ENCODE data around the gene BEST3. TPM values are rescaled to one million over a fixed set of nuclear protein-coding genes. Genes with fewer than 3 reads are reported as not detected.

Gene BEST3
- total and polyA plus RNA-seq, 2 experiments from 2014 or later: not detected

DNA sequence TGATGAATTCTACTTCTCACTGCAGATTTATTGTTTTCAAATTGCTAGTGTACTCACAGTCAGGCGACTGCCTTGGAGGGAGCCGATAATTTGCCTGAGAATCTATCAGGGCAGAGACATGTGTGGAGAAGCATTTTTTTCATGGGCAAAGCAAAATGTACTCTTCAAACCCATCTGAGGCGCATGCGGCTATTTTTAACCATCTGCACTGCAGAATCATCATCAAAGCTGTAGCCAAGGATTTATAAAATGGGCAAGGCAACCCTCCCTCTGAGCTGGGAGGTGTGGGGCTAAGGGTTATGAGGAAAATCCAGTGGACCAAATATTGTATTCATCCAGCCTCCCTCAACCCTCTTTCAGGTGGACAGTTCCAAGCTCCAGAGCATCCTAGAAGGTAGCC, 37.7 kb downstream of the BEST3 start:
- Histone ChIP-seq H3K4me3 (no peak overlapping the region), H3F3A (replicated peaks; ENCODE audit: low read depth) (no peaks in the 10 kb centered on the region), H3K27ac (ENCODE audit: low read depth) (no peak overlapping the region), H3K27me3 (ENCODE audit: insufficient read depth) (no peaks in the 10 kb centered on the region), H3K4me1 (ENCODE audit: insufficient read depth) (no peaks in the 10 kb centered on the region), H3K36me3 (ENCODE audit: insufficient read depth) (no peaks in the 10 kb centered on the region), H3K79me2 (replicated peaks; ENCODE audit: insufficient read depth) (no peaks in the 10 kb centered on the region), H4K20me1 (replicated peaks; ENCODE audit: insufficient read depth) (no peaks in the 10 kb centered on the region), H3K4me2 (no peak overlapping the region), H2AFZ (0 out of 2 replicates have a peak overlapping the region, but pooled peaks have one; percentile 12), H3K9me2 (ENCODE audit: insufficient read depth) (no peaks in the 10 kb centered on the region)
- no peaks in the 10 kb centered on the region for H3K36me3 Mint-ChIP-seq (ENCODE audit: low read depth)
- no peaks in the 10 kb centered on the region for H3K9me3 Mint-ChIP-seq
- H3K4me3 Mint-ChIP-seq: no peak overlapping the region
- ATAC-seq (no peak), DNase-seq (ENCODE audit: low spot score) (no peak)
- H3K27me3 Mint-ChIP-seq (ENCODE audit: insufficient read depth, low read depth, poor library complexity): no peaks in the 10 kb centered on the region
- TF ChIP-seq, protein P1, sequence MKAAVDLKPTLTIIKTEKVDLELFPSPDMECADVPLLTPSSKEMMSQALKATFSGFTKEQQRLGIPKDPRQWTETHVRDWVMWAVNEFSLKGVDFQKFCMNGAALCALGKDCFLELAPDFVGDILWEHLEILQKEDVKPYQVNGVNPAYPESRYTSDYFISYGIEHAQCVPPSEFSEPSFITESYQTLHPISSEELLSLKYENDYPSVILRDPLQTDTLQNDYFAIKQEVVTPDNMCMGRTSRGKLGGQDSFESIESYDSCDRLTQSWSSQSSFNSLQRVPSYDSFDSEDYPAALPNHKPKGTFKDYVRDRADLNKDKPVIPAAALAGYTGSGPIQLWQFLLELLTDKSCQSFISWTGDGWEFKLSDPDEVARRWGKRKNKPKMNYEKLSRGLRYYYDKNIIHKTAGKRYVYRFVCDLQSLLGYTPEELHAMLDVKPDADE (IDR thresholded peaks at IDR 0.05): no peak
- no peak overlapping the region for H3K27ac Mint-ChIP-seq
- peaks cover 2% of the 10 kb centered on the region; the same call in 1 of the 3 replicates for H3K4me1 Mint-ChIP-seq

DNA sequence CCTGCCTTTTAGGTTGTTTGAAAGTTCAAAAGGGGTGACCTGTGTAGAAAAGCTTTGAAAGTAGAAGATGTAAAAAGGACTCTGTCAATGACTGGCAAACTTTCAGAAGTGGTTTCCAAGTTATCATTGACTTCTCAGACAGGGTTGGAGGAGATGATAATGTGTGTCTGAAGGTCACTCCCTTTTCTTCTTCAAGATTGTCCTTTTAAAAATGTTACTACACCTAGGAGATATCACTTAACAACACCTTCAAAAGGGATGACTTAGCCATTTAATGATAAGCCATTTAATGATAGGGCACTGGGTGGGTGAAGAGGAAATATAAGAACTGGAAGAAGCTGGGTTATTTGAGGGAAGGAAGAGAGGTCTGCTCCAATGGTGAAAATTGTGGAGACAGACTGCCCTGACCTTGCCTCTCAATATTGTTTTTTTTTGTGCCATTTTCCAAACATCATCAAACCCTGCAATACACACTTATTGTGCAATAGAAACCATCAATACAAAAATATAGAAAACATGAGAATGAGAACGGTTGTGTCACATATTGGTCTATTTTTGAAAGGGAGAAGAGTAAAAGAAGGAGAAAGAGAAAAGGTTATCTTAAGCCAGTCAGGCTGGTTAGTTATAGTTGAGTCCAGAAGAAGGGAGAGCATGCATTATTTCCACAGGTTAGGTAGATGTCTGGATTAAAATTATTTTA, 38.8 kb downstream of the BEST3 start:
- no peak overlapping the region for H3K4me3 ChIP-seq
- no peak for ATAC-seq
- H3K4me1 Mint-ChIP-seq: peaks cover 2% of the 10 kb centered on the region; the same call in 1 of the 3 replicates
- TF ChIP-seq, protein P2, sequence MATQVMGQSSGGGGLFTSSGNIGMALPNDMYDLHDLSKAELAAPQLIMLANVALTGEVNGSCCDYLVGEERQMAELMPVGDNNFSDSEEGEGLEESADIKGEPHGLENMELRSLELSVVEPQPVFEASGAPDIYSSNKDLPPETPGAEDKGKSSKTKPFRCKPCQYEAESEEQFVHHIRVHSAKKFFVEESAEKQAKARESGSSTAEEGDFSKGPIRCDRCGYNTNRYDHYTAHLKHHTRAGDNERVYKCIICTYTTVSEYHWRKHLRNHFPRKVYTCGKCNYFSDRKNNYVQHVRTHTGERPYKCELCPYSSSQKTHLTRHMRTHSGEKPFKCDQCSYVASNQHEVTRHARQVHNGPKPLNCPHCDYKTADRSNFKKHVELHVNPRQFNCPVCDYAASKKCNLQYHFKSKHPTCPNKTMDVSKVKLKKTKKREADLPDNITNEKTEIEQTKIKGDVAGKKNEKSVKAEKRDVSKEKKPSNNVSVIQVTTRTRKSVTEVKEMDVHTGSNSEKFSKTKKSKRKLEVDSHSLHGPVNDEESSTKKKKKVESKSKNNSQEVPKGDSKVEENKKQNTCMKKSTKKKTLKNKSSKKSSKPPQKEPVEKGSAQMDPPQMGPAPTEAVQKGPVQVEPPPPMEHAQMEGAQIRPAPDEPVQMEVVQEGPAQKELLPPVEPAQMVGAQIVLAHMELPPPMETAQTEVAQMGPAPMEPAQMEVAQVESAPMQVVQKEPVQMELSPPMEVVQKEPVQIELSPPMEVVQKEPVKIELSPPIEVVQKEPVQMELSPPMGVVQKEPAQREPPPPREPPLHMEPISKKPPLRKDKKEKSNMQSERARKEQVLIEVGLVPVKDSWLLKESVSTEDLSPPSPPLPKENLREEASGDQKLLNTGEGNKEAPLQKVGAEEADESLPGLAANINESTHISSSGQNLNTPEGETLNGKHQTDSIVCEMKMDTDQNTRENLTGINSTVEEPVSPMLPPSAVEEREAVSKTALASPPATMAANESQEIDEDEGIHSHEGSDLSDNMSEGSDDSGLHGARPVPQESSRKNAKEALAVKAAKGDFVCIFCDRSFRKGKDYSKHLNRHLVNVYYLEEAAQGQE (IDR thresholded peaks at IDR 0.05; ENCODE audit: unreplicated experiment): no peak
- TF ChIP-seq EZH2phosphoT487 (IDR thresholded peaks at IDR 0.05; ENCODE audit: unreplicated experiment) (no peak), ZNF331 (CRISPR knock-in tag; IDR thresholded peaks at IDR 0.05; ENCODE audit: low read depth) (no peak), NANOG (IDR thresholded peaks at IDR 0.05; ENCODE audit: borderline replicate concordance) (no peak), ZNF114 (CRISPR knock-in tag; IDR thresholded peaks at IDR 0.05) (no peak), EZH2 (IDR thresholded peaks at IDR 0.05; ENCODE audit: low read depth, unreplicated experiment) (no peak), CREB1 (CRISPR knock-in tag; IDR thresholded peaks at IDR 0.05; ENCODE audit: low read depth) (no peak), JUNB (IDR thresholded peaks at IDR 0.05; ENCODE audit: unreplicated experiment) (no peak), STAT1 (IDR thresholded peaks at IDR 0.05; ENCODE audit: unreplicated experiment) (no peak), POLR2AphosphoS5 (IDR thresholded peaks at IDR 0.05; ENCODE audit: low read depth) (no peak)
- TF ChIP-seq, protein P1 (IDR thresholded peaks at IDR 0.05): no peak
- TF ChIP-seq, protein P3, sequence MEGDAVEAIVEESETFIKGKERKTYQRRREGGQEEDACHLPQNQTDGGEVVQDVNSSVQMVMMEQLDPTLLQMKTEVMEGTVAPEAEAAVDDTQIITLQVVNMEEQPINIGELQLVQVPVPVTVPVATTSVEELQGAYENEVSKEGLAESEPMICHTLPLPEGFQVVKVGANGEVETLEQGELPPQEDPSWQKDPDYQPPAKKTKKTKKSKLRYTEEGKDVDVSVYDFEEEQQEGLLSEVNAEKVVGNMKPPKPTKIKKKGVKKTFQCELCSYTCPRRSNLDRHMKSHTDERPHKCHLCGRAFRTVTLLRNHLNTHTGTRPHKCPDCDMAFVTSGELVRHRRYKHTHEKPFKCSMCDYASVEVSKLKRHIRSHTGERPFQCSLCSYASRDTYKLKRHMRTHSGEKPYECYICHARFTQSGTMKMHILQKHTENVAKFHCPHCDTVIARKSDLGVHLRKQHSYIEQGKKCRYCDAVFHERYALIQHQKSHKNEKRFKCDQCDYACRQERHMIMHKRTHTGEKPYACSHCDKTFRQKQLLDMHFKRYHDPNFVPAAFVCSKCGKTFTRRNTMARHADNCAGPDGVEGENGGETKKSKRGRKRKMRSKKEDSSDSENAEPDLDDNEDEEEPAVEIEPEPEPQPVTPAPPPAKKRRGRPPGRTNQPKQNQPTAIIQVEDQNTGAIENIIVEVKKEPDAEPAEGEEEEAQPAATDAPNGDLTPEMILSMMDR (conservative IDR thresholded peaks at IDR 0.05; ENCODE audit: low read depth in 2 of 2): no peak

More for the DNA sequence above, 38.8 kb downstream of the BEST3 start:
- Histone ChIP-seq H3F3A (replicated peaks; ENCODE audit: low read depth) (no peaks in the 10 kb centered on the region), H2AFZ (no peak overlapping the region), H3K36me3 (ENCODE audit: insufficient read depth) (no peaks in the 10 kb centered on the region), H4K20me1 (replicated peaks; ENCODE audit: insufficient read depth) (no peaks in the 10 kb centered on the region), H3K79me2 (replicated peaks; ENCODE audit: insufficient read depth) (no peaks in the 10 kb centered on the region), H3K27ac (ENCODE audit: low read depth) (no peak overlapping the region), H3K4me2 (no peak overlapping the region), H3K4me1 (ENCODE audit: insufficient read depth) (no peaks in the 10 kb centered on the region), H3K27me3 (ENCODE audit: insufficient read depth) (no peaks in the 10 kb centered on the region), H3K9me2 (ENCODE audit: insufficient read depth) (no peaks in the 10 kb centered on the region; the same call in 1 of the 2 replicates)
- Mint-ChIP-seq H3K27ac (no peak overlapping the region), H3K9me3 (no peaks in the 10 kb centered on the region), H3K4me3 (no peak overlapping the region), H3K27me3 (ENCODE audit: insufficient read depth, low read depth, poor library complexity) (no peaks in the 10 kb centered on the region), H3K36me3 (ENCODE audit: low read depth) (no peaks in the 10 kb centered on the region)
- DNase-seq (ENCODE audit: low spot score): no peak

Measured in GM23338 (cell line).